ENCODE data around the gene CBLB. TPM values are rescaled to one million over a fixed set of nuclear protein-coding genes. Genes with fewer than 3 reads are reported as not detected.
"Not testable (repeated sequence)": the region's sequence is repeated elsewhere in the genome, so short reads cannot be mapped to it uniquely, and the experiment has no call there.

CBLB gene
- total RNA-seq, 1 donor from 2014 or later, result 45.9 TPM

DNA sequence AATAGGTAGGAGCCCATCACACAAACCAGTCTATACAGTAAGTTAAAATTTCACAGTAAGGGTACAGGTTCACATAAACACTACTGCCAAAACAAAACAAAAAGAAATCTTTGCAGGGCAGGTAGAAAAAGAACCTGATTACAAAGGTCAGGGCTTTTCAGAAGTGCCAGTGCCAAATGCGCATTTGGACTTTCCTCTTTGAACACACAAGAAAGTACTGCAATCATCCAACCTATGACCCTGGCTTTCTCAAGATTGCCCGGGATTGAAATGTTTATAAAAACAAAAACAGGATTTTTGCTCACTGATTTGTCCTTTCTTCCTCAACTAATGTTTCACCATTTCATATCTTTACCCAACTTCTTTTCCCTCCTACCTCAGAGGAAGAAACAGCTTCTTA is 47.4 kb downstream of the CBLB start:
- Histone ChIP-seq H3K79me2 (ENCODE audit: insufficient read depth, low read length) (peaks cover 57% of the 10 kb centered on the region), H3K36me3 (ENCODE audit: insufficient read depth, low read length) (peaks cover 5% of the 10 kb centered on the region), H3K27me3 (ENCODE audit: insufficient read depth, low read length) (no peaks in the 10 kb centered on the region), H4K20me1 (ENCODE audit: insufficient read depth, low read length) (no peaks in the 10 kb centered on the region), H3K9ac (ENCODE audit: low read length) (no peak overlapping the region), H3K4me1 (ENCODE audit: insufficient read depth, low read length) (peaks cover 31% of the 10 kb centered on the region), H2AFZ (ENCODE audit: low read depth, low read length) (no peak overlapping the region), H3K9me3 (ENCODE audit: insufficient read depth, low read depth, low read length) (no peaks in the 10 kb centered on the region), H3K27ac (ENCODE audit: low read depth, low read length) (no peak overlapping the region), H3K4me3 (ENCODE audit: insufficient read depth, low read depth, low read length) (no peak overlapping the region), H3K4me2 (ENCODE audit: low read length) (peak overlapping the region; percentile 10)
- no peak for FAIRE-seq
- Mint-ChIP-seq H3K27ac (ENCODE audit: unreplicated experiment) (peak overlapping the region; percentile 17), H3K27me3 (ENCODE audit: low read depth, unreplicated experiment) (no peaks in the 10 kb centered on the region), H3K9me3 (ENCODE audit: unreplicated experiment) (no peaks in the 10 kb centered on the region), H3K4me1 (ENCODE audit: low read depth, unreplicated experiment) (peaks cover 47% of the 10 kb centered on the region), H3K4me3 (ENCODE audit: unreplicated experiment) (no peak overlapping the region), H3K36me3 (ENCODE audit: low read depth, unreplicated experiment) (peaks cover 6% of the 10 kb centered on the region)
- TF ChIP-seq, protein P1, sequence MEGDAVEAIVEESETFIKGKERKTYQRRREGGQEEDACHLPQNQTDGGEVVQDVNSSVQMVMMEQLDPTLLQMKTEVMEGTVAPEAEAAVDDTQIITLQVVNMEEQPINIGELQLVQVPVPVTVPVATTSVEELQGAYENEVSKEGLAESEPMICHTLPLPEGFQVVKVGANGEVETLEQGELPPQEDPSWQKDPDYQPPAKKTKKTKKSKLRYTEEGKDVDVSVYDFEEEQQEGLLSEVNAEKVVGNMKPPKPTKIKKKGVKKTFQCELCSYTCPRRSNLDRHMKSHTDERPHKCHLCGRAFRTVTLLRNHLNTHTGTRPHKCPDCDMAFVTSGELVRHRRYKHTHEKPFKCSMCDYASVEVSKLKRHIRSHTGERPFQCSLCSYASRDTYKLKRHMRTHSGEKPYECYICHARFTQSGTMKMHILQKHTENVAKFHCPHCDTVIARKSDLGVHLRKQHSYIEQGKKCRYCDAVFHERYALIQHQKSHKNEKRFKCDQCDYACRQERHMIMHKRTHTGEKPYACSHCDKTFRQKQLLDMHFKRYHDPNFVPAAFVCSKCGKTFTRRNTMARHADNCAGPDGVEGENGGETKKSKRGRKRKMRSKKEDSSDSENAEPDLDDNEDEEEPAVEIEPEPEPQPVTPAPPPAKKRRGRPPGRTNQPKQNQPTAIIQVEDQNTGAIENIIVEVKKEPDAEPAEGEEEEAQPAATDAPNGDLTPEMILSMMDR (IDR thresholded peaks at IDR 0.05; ENCODE audit: insufficient read depth, low read depth, low read length), result no peak
- TF ChIP-seq EZH2 (IDR thresholded peaks at IDR 0.05; ENCODE audit: insufficient read depth, low read length), result no peak
- DNase-seq (ENCODE audit: low read depth), result no peak

DNA sequence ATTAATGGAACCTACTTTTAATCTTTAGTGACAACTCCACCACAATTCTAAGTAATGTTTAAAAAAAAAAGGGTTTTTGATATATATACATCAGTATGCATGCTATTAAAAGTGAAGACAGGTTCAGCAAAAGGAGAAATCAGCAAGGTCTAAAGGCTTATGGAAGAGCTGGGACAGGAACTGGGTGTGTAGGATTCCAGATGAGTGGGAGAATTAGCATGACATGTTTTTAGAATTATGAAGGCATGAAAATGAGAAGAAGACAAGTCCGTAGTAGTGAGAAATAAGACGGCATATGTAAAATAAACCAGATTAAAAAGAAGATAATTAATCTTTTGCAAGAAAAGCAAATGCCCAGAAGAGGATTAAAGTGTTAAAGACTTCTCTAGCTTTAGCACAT is 52.0 kb downstream of the CBLB start:
- Histone ChIP-seq H3K4me2 (ENCODE audit: low read length) (no peak overlapping the region), H3K36me3 (ENCODE audit: insufficient read depth, low read length) (peaks cover 5% of the 10 kb centered on the region), H3K79me2 (ENCODE audit: insufficient read depth, low read length) (peaks cover 55% of the 10 kb centered on the region), H3K4me3 (ENCODE audit: insufficient read depth, low read depth, low read length) (no peak overlapping the region), H2AFZ (ENCODE audit: low read depth, low read length) (no peak overlapping the region), H3K27ac (ENCODE audit: low read depth, low read length) (no peak overlapping the region), H3K4me1 (ENCODE audit: insufficient read depth, low read length) (peaks cover 9% of the 10 kb centered on the region), H3K27me3 (ENCODE audit: insufficient read depth, low read length) (no peaks in the 10 kb centered on the region), H4K20me1 (ENCODE audit: insufficient read depth, low read length) (peaks cover 5% of the 10 kb centered on the region), H3K9me3 (ENCODE audit: insufficient read depth, low read depth, low read length) (no peaks in the 10 kb centered on the region), H3K9ac (ENCODE audit: low read length) (no peak overlapping the region)
- H3K36me3 Mint-ChIP-seq (ENCODE audit: low read depth, unreplicated experiment), result peaks cover 9% of the 10 kb centered on the region
- DNase-seq (ENCODE audit: low read depth), result no peak
- FAIRE-seq, result no peak
- H3K4me3 Mint-ChIP-seq (ENCODE audit: unreplicated experiment), result no peak overlapping the region
- H3K4me1 Mint-ChIP-seq (ENCODE audit: low read depth, unreplicated experiment), result peaks cover 23% of the 10 kb centered on the region
- TF ChIP-seq, protein P1 (IDR thresholded peaks at IDR 0.05; ENCODE audit: insufficient read depth, low read depth, low read length), result no peak
- no peak for TF ChIP-seq EZH2 (IDR thresholded peaks at IDR 0.05; ENCODE audit: insufficient read depth, low read length)
- H3K9me3 Mint-ChIP-seq (ENCODE audit: unreplicated experiment), result peaks cover 2% of the 10 kb centered on the region
- no peaks in the 10 kb centered on the region for H3K27me3 Mint-ChIP-seq (ENCODE audit: low read depth, unreplicated experiment)
- H3K27ac Mint-ChIP-seq (ENCODE audit: unreplicated experiment), result no peak overlapping the region

DNA sequence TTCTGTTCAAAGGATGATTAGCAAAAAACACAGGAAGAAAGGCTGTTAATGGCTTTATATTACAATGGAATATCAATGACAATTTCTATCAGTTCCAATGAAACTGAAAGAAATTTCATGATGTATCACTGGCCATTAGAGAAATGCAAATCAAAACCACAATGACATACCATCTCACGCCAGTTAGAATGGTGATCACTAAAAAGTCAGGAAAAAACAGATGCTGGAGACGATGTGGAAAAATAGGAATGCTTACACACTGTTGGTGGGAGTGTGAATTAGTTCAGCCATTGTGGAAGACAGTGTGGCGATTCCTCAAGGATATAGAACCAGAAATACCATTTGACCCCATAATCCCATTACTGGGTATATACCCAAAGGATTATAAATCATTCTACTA is 53.5 kb downstream of the CBLB start:
- H3K79me2 ChIP-seq (ENCODE audit: insufficient read depth, low read length), result peaks cover 52% of the 10 kb centered on the region
- not testable (repeated sequence) for H3K4me3 Mint-ChIP-seq (ENCODE audit: unreplicated experiment); H3K27ac Mint-ChIP-seq (ENCODE audit: unreplicated experiment); FAIRE-seq; H3K36me3 Mint-ChIP-seq (ENCODE audit: low read depth, unreplicated experiment); H3K4me1 ChIP-seq (ENCODE audit: insufficient read depth, low read length); H3K9ac ChIP-seq (ENCODE audit: low read length); H3K36me3 ChIP-seq (ENCODE audit: insufficient read depth, low read length); H3K27me3 Mint-ChIP-seq (ENCODE audit: low read depth, unreplicated experiment); H3K9me3 Mint-ChIP-seq (ENCODE audit: unreplicated experiment); H3K27me3 ChIP-seq (ENCODE audit: insufficient read depth, low read length); H4K20me1 ChIP-seq (ENCODE audit: insufficient read depth, low read length); H3K4me2 ChIP-seq (ENCODE audit: low read length); H3K4me3 ChIP-seq (ENCODE audit: insufficient read depth, low read depth, low read length); H2AFZ ChIP-seq (ENCODE audit: low read depth, low read length); H3K27ac ChIP-seq (ENCODE audit: low read depth, low read length); DNase-seq (ENCODE audit: low read depth); H3K9me3 ChIP-seq (ENCODE audit: insufficient read depth, low read depth, low read length)
- peaks cover 14% of the 10 kb centered on the region for H3K4me1 Mint-ChIP-seq (ENCODE audit: low read depth, unreplicated experiment)

Measured in astrocyte (in vitro differentiated cells and primary cell).